OCI-LY1 (cell line): ENCODE results near the gene CFAP57.

Experiments used
- CTCF ChIP-seq: fragments of 200-600 bp; sonication (generic), shearing (Covaris generic); IDR thresholded peaks from 2 replicates; pipeline ENCODE4 v1.5.1; 2017; ENCODE audit warnings: mild to moderate bottlenecking, antibody characterized with exemption, low read length, moderate library complexity, mixed read lengths
- EZH2 ChIP-seq: fragments of 200-600 bp; sonication (generic), shearing (Covaris generic); IDR thresholded peaks from 2 replicates; pipeline ENCODE4 v1.8.0; 2017; ENCODE audit warnings: borderline replicate concordance, mixed run types, mild to moderate bottlenecking, antibody characterized with exemption, low read length, moderate library complexity, mixed read lengths

GRCh38 chr1:43235451-43236121 lies 63.5 kb downstream of the CFAP57 start:
- TF ChIP-seq CTCF (no peak), EZH2 (no peak)
